Measurements from ENCODE around the gene RELT. TPM values are rescaled to one million over a fixed set of nuclear protein-coding genes. Genes with fewer than 3 reads are reported as not detected.

The RELT gene
- total RNA-seq, 2 donors from 2014 or later: 0.33 to 0.52 TPM

DNA sequence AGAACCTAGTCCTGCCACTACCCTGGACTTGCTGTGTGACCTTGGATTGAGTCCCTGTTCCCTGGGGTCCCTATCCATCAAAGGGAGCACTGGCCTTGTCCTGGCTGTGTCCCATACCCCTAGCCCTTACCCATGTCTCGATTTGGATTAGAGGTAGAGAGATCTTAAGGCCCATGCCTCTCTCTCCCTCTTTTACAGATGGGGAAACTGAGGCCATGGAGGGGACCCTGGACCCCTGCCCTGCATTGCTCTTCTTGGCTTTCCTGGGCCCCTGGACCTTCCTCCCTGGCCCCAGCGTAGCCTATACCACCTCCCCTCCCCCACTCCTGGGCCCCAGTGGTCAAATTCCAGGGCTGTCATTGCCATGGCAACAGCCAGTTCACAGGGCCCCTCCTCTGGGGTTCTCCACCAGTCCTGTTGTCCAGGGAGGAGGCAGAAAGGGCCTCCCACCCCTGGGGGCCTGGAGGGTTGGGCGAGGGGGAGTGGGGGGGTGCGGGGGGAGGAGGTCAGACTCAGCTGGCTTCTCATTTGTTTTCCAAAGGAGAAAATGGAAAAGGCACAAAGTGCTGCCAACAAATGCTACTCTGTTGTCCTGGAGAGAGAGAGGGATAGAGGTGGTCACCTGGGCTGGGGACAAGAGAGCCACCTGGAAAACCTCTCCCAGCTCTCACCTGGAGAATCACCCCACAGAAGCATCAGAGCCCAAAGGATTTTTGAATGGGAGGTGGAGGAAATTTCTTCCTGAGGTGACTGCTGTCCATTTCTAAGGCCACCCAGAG, 44.9 kb upstream of the RELT start:
- intact Hi-C loops (cut with DNase I): loop anchor here (5.0 kb wide), 1 partner anchor 34 kb away; no protein-coding TSS in a partner anchor
- DNase-seq: peak in 3 of 4 donors; percentile 44 to 61 (median 55)

DNA sequence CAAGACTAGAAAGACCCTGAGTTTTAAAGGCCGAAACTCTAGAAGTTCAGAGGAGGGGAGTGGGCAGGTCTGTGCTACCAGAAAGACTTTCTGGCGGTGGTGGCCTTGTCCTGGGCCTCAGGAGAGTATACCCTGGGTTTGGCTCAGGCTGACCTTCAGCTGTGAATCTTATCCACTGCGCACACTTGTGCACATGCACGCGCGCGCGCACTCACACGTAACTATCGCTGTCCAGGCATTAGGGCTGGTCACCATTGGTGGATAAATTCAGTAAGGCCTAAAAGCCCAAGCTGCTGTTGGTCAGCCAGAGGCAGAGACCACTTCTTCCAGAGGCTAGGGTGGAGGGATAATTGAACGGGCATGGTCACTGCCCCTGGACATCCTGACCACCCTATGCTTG, 43.0 kb upstream of the RELT start:
- intact Hi-C loops (cut with DNase I): loop anchor here (5.0 kb wide), 1 partner anchor 36 kb away; no protein-coding TSS in a partner anchor
- H3K9me3 ChIP-seq: no peaks in the 10 kb centered on the region
- H3K27me3 ChIP-seq: no peaks in the 10 kb centered on the region
- no peak overlapping the region for H3K4me3 ChIP-seq
- no peak for ATAC-seq
- no peak for TF ChIP-seq POLR2A (IDR thresholded peaks at IDR 0.05)
- TF ChIP-seq, protein P1, sequence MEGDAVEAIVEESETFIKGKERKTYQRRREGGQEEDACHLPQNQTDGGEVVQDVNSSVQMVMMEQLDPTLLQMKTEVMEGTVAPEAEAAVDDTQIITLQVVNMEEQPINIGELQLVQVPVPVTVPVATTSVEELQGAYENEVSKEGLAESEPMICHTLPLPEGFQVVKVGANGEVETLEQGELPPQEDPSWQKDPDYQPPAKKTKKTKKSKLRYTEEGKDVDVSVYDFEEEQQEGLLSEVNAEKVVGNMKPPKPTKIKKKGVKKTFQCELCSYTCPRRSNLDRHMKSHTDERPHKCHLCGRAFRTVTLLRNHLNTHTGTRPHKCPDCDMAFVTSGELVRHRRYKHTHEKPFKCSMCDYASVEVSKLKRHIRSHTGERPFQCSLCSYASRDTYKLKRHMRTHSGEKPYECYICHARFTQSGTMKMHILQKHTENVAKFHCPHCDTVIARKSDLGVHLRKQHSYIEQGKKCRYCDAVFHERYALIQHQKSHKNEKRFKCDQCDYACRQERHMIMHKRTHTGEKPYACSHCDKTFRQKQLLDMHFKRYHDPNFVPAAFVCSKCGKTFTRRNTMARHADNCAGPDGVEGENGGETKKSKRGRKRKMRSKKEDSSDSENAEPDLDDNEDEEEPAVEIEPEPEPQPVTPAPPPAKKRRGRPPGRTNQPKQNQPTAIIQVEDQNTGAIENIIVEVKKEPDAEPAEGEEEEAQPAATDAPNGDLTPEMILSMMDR (IDR thresholded peaks at IDR 0.05): no peak
- WGBS, 2 donors: 87 to 88% methylated on average over 11 of the region's 11 CpGs
- DNase-seq: no peak
- H3K36me3 ChIP-seq (replicated peaks in 1 of 2; ENCODE audit: insufficient read depth in 1 of 2, low read depth in 2 of 2): no peaks in the 10 kb centered on the region
- no peak overlapping the region for H3K27ac ChIP-seq
- H3K4me1 ChIP-seq: peaks cover 26% of the 10 kb centered on the region

More for the DNA sequence above, 44.9 kb upstream of the RELT start:
- no peaks in the 10 kb centered on the region for H3K36me3 ChIP-seq (replicated peaks in 1 of 2; ENCODE audit: insufficient read depth in 1 of 2, low read depth in 2 of 2)
- peak; percentile 14 for ATAC-seq
- no peak overlapping the region for H3K4me3 ChIP-seq
- no peaks in the 10 kb centered on the region for H3K9me3 ChIP-seq
- peaks cover 26% of the 10 kb centered on the region for H3K4me1 ChIP-seq
- WGBS, 2 donors: 27 to 29% methylated on average over 3 to 4 of the region's 4 CpGs
- no peaks in the 10 kb centered on the region for H3K27me3 ChIP-seq
- H3K27ac ChIP-seq: peak overlapping the region in 3 of 4 donors; percentile 40 to 52 (median 45)
- TF ChIP-seq, protein P1 (IDR thresholded peaks at IDR 0.05): no peak
- TF ChIP-seq POLR2A (IDR thresholded peaks at IDR 0.05): no peak

DNA sequence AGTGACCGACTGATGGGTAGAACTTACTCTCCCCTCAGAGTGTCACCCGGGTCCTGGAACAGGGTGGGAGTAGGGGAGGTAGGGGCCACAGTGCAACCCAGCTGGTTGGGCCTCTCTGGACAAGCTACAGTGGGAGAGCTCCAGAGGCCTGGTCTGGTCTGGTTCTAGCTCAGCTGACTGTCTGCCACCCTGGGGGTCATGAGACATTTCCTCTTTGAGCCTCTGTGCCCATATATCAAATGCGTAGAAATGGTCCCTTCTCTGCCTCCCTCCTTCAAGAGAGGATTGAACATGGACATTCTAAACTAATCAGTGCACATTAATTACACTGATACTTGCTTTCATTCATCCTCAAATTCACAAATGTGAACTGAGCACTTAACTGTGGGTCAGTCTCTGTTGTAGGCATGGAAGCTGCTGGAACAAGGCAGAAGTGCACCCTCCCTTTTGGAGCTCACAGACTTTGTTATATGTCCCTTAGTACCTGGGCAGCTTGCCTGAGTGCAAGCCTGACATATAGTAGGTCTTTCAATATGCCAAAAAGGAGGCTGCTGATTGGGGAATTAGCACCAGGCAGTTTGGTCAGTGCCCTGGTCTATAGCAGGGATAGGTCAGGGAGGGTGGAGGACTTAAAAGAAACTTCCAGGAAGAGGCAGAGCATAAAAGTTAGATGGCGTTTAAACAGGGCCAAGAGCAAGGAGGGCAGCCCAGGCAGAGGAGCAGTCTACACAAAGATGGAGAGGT, 42.4 kb upstream of the RELT start:
- Histone ChIP-seq H3K9me3 (no peaks in the 10 kb centered on the region), H3K36me3 (replicated peaks in 1 of 2; ENCODE audit: insufficient read depth in 1 of 2, low read depth in 2 of 2) (no peaks in the 10 kb centered on the region), H3K4me3 (no peak overlapping the region), H3K27ac (peak overlapping the region in 1 of 4 donors; percentile 27), H3K27me3 (no peaks in the 10 kb centered on the region), H3K4me1 (peaks cover 26% of the 10 kb centered on the region)
- 72 to 77% methylated on average over 3 to 4 of the region's 4 CpGs for WGBS, 2 donors
- DNase-seq (no peak), ATAC-seq (no peak)
- intact Hi-C loops (cut with DNase I): loop anchor here (5.0 kb wide), 1 partner anchor 37 kb away; no protein-coding TSS in a partner anchor
- TF ChIP-seq, protein P1 (IDR thresholded peaks at IDR 0.05): no peak
- no peak for TF ChIP-seq POLR2A (IDR thresholded peaks at IDR 0.05)

DNA sequence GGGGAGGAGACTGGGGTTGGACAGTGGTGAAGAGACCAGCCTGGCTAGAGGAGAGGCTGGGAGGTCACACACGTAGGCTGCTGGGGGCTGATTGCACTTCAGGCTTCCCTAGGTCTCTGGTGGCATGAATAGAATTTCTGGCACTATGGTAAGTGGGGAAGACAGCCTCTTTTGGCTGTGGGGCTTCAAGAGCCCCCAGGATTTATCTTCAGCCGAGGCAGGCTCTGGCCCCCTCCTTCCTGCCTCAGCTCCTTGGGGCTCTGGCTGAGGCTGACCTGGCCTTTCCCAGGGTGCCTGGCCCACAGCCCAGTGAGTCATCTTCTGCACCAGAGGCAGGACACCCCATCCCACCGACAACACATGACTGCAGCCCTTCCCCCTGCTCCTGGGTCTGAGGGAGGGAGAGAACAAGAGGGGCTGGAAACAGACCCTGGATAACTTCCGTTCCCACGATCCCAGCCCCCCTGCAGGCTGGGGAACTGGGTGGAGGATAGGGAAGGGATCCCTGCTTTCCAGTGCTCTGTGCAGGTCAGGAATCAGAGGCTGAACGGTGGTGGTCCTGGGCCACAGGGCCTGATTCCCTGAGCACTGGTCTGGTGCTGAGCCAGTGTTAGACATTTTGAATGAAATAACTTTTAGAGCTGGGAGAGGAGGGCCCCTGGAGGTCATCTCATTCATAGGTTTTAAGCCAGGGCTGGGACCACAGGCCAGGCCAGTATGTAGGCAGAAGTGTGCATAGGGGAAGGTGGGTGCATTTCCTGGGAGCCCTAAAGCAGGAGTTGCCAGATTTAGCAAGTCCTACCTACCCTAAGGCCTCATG, 41.6 kb upstream of the RELT start:
- DNase-seq (peak in 3 of 4 donors; percentile 57 to 71 (median 64)), ATAC-seq (peak; percentile 20)
- intact Hi-C loops (cut with DNase I): loop anchor here (5.0 kb wide), 1 partner anchor 37 kb away; no protein-coding TSS in a partner anchor
- no peak for TF ChIP-seq POLR2A (IDR thresholded peaks at IDR 0.05)
- TF ChIP-seq, protein P1 (IDR thresholded peaks at IDR 0.05): no peak
- no peaks in the 10 kb centered on the region for H3K27me3 ChIP-seq
- H3K4me1 ChIP-seq: peaks cover 26% of the 10 kb centered on the region
- WGBS, 2 donors: 50 to 73% methylated on average over 4 to 6 of the region's 6 CpGs
- H3K27ac ChIP-seq: peak overlapping the region in 1 of 4 donors; percentile 30
- no peaks in the 10 kb centered on the region for H3K36me3 ChIP-seq (replicated peaks in 1 of 2; ENCODE audit: insufficient read depth in 1 of 2, low read depth in 2 of 2)
- no peak overlapping the region for H3K4me3 ChIP-seq
- H3K9me3 ChIP-seq: no peaks in the 10 kb centered on the region
